NT2/D1 (cell line): ENCODE data around the gene ZSWIM6.

Experiments
- YY1 ChIP-seq: IDR thresholded peaks from 2 replicates; pipeline ENCODE4 v1.6.1; 2011; ENCODE audit not compliant: insufficient read length, insufficient read depth
- ZNF274 ChIP-seq: IDR thresholded peaks from 2 replicates; pipeline ENCODE4 v1.6.1; 2011; ENCODE audit warnings: mild to moderate bottlenecking, low read depth, low read length

DNA sequence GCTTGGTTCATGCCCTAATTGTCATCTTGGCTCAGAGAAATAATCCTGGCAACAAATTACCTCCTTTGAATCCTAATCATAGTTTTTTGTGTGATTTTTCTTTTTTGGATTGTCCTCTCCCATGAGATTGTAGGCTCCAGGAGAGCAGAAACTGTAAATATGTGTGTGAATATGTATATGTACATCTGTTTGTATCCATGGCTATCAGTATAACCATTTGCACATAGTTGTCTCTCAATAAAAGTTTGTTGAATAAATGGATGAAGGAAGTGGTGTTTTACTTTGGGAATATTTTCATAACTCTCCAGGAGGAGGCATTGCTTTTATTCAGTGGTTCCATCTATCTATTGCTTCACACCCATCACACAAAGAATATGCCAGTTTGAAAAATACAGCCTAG is 20.1 kb downstream of the ZSWIM6 start:
- TF ChIP-seq ZNF274 (no peak), YY1 (no peak)
